Mucosa of stomach (tissue), 1 donor: ENCODE results near the gene KIAA1328.

Experiments used
- H3K27me3 ChIP-seq: one replicate; pipeline ENCODE4 v1.7.0; 2013; ENCODE audit warnings: mild to moderate bottlenecking, low read length; ENCODE audit not compliant: control insufficient read depth, insufficient read depth
- H3K36me3 ChIP-seq: one replicate; pipeline ENCODE4 v1.7.0; 2013; ENCODE audit warnings: low read length; ENCODE audit not compliant: control insufficient read depth, insufficient read depth
- H3K4me1 ChIP-seq: one replicate; pipeline ENCODE4 v1.7.0; 2013; ENCODE audit warnings: mild to moderate bottlenecking, low read length; ENCODE audit not compliant: control insufficient read depth, insufficient read depth
- H3K4me3 ChIP-seq: one replicate; pipeline ENCODE4 v1.7.0; 2013; ENCODE audit warnings: low read length
- H3K9ac ChIP-seq: one replicate; pipeline ENCODE4 v1.7.0; 2013; ENCODE audit warnings: mild to moderate bottlenecking, low read length, moderate library complexity
- H3K9me3 ChIP-seq: one replicate; pipeline ENCODE4 v1.7.0; 2013; ENCODE audit warnings: mild to moderate bottlenecking, low read length, moderate library complexity; ENCODE audit not compliant: control insufficient read depth
- donor health status: Pancreatic carcinoma.

KIAA1328 gene

GRCh38 chr18:37254236-37254754 lies 425.4 kb downstream of the KIAA1328 start:
- no peaks in the 10 kb centered on the region for H3K4me1 ChIP-seq
- no peak overlapping the region for H3K9ac ChIP-seq
- no peaks in the 10 kb centered on the region for H3K9me3 ChIP-seq
- no peak overlapping the region for H3K4me3 ChIP-seq
- H3K36me3 ChIP-seq, result no peaks in the 10 kb centered on the region
- peaks cover 32% of the 10 kb centered on the region for H3K27me3 ChIP-seq

GRCh38 chr18:37254973-37255372 lies 426.0 kb downstream of the KIAA1328 start:
- Histone ChIP-seq H3K9ac (no peak overlapping the region), H3K27me3 (peaks cover 32% of the 10 kb centered on the region), H3K9me3 (no peaks in the 10 kb centered on the region)

GRCh38 chr18:37258131-37258530 lies 429.2 kb downstream of the KIAA1328 start:
- Histone ChIP-seq H3K9me3 (no peaks in the 10 kb centered on the region), H3K4me1 (no peaks in the 10 kb centered on the region), H3K36me3 (no peaks in the 10 kb centered on the region), H3K27me3 (peaks cover 28% of the 10 kb centered on the region), H3K4me3 (no peak overlapping the region), H3K9ac (no peak overlapping the region)

More at GRCh38 chr18:37254973-37255372, 426.0 kb downstream of the KIAA1328 start:
- Histone ChIP-seq H3K36me3 (no peaks in the 10 kb centered on the region), H3K4me3 (no peak overlapping the region), H3K4me1 (no peaks in the 10 kb centered on the region)

- no peak overlapping the region for H3K4me3 ChIP-seq
- H3K9me3 ChIP-seq, result no peaks in the 10 kb centered on the region
- H3K27me3 ChIP-seq, result peaks cover 23% of the 10 kb centered on the region
- H3K9ac ChIP-seq, result no peak overlapping the region
- H3K36me3 ChIP-seq, result no peaks in the 10 kb centered on the region
- H3K4me1 ChIP-seq, result no peaks in the 10 kb centered on the region
Observed at GRCh38 chr18:37258819-37259218, 429.9 kb downstream of the KIAA1328 start.

- H3K4me1 ChIP-seq, result no peaks in the 10 kb centered on the region
- no peak overlapping the region for H3K4me3 ChIP-seq
- peaks cover 18% of the 10 kb centered on the region for H3K27me3 ChIP-seq
- no peaks in the 10 kb centered on the region for H3K36me3 ChIP-seq
- H3K9ac ChIP-seq, result no peak overlapping the region
- H3K9me3 ChIP-seq, result no peaks in the 10 kb centered on the region
Observed at GRCh38 chr18:37259711-37260110, 430.8 kb downstream of the KIAA1328 start.

- no peaks in the 10 kb centered on the region for H3K9me3 ChIP-seq
Observed at GRCh38 chr18:37260367-37261093, 431.6 kb downstream of the KIAA1328 start.

GRCh38 chr18:37261246-37261840 lies 432.4 kb downstream of the KIAA1328 start:
- no peaks in the 10 kb centered on the region for H3K4me1 ChIP-seq
- H3K27me3 ChIP-seq, result peaks cover 9% of the 10 kb centered on the region
- H3K36me3 ChIP-seq, result no peaks in the 10 kb centered on the region
- no peaks in the 10 kb centered on the region for H3K9me3 ChIP-seq
- H3K4me3 ChIP-seq, result no peak overlapping the region
- H3K9ac ChIP-seq, result no peak overlapping the region

More at GRCh38 chr18:37260367-37261093, 431.6 kb downstream of the KIAA1328 start:
- H3K4me1 ChIP-seq, result no peaks in the 10 kb centered on the region
- no peak overlapping the region for H3K9ac ChIP-seq
- no peak overlapping the region for H3K4me3 ChIP-seq
- H3K27me3 ChIP-seq, result peaks cover 10% of the 10 kb centered on the region
- H3K36me3 ChIP-seq, result no peaks in the 10 kb centered on the region

GRCh38 chr18:37261988-37262387 lies 433.1 kb downstream of the KIAA1328 start:
- H3K36me3 ChIP-seq, result no peaks in the 10 kb centered on the region
- peaks cover 9% of the 10 kb centered on the region for H3K27me3 ChIP-seq
- no peak overlapping the region for H3K9ac ChIP-seq
- no peak overlapping the region for H3K4me3 ChIP-seq
- H3K9me3 ChIP-seq, result no peaks in the 10 kb centered on the region
- no peaks in the 10 kb centered on the region for H3K4me1 ChIP-seq

- peaks cover 4% of the 10 kb centered on the region for H3K27me3 ChIP-seq
- H3K4me3 ChIP-seq, result no peak overlapping the region
- H3K9ac ChIP-seq, result no peak overlapping the region
- no peaks in the 10 kb centered on the region for H3K4me1 ChIP-seq
- H3K9me3 ChIP-seq, result no peaks in the 10 kb centered on the region
- no peaks in the 10 kb centered on the region for H3K36me3 ChIP-seq
Observed at GRCh38 chr18:37264956-37265355, 436.0 kb downstream of the KIAA1328 start.

GRCh38 chr18:37265382-37265781 lies 436.5 kb downstream of the KIAA1328 start:
- Histone ChIP-seq H3K9me3 (no peaks in the 10 kb centered on the region), H3K27me3 (peaks cover 4% of the 10 kb centered on the region), H3K4me3 (no peak overlapping the region), H3K36me3 (no peaks in the 10 kb centered on the region), H3K9ac (no peak overlapping the region), H3K4me1 (no peaks in the 10 kb centered on the region)

GRCh38 chr18:37266290-37266689 lies 437.4 kb downstream of the KIAA1328 start:
- H3K4me1 ChIP-seq, result no peaks in the 10 kb centered on the region
- H3K9me3 ChIP-seq, result no peaks in the 10 kb centered on the region
- no peak overlapping the region for H3K9ac ChIP-seq
- peaks cover 4% of the 10 kb centered on the region for H3K27me3 ChIP-seq
- H3K36me3 ChIP-seq, result no peaks in the 10 kb centered on the region
- H3K4me3 ChIP-seq, result no peak overlapping the region

GRCh38 chr18:37270038-37270665 lies 441.2 kb downstream of the KIAA1328 start:
- H3K9me3 ChIP-seq, result no peaks in the 10 kb centered on the region
- no peaks in the 10 kb centered on the region for H3K4me1 ChIP-seq
- H3K9ac ChIP-seq, result no peak overlapping the region
- H3K4me3 ChIP-seq, result no peak overlapping the region
- H3K36me3 ChIP-seq, result no peaks in the 10 kb centered on the region
- H3K27me3 ChIP-seq, result peaks cover 20% of the 10 kb centered on the region
